ENCODE measurements around the gene KSR1. TPM values are rescaled to one million over a fixed set of nuclear protein-coding genes. Genes with fewer than 3 reads are reported as not detected.
"Not testable (repeated sequence)": the region's sequence is repeated elsewhere in the genome, so short reads cannot be mapped to it uniquely, and the experiment has no call there.

Gene KSR1
- total RNA-seq, 2 donors from 2014 or later, result 33.7 to 46.3 TPM

GRCh38 chr17:27627514-27627913, 171.3 kb downstream of the KSR1 start:
- H3K36me3 Mint-ChIP-seq (ENCODE audit: low read depth), result peaks cover 17% of the 10 kb centered on the region
- whole genome bisulfite sequencing, 2 experiments (ENCODE audit: insufficient coverage in 1 of 2, insufficient read length in 1 of 2), result 90 to 93% methylated on average over 8 to 10 of the region's 10 CpGs
- no peaks in the 10 kb centered on the region for H3K9me3 Mint-ChIP-seq
- no peak overlapping the region for H3K27ac Mint-ChIP-seq
- Histone ChIP-seq H3K9ac (ENCODE audit: extremely low read depth, low read length, poor library complexity, severe bottlenecking) (no peak overlapping the region), H3K9me3 (ENCODE audit: control insufficient read depth, low read length) (no peaks in the 10 kb centered on the region), H3K4me3 (ENCODE audit: low read length) (no peak overlapping the region), H3K4me1 (ENCODE audit: control insufficient read depth, insufficient read depth, low read length) (no peaks in the 10 kb centered on the region), H3K27ac (ENCODE audit: low read depth, low read length) (no peak overlapping the region), H3K36me3 (ENCODE audit: control insufficient read depth, insufficient read depth, low read length) (peaks cover 14% of the 10 kb centered on the region), H3K27me3 (ENCODE audit: control insufficient read depth, insufficient read depth, low read length, poor library complexity, severe bottlenecking) (no peaks in the 10 kb centered on the region)
- no peaks in the 10 kb centered on the region for H3K27me3 Mint-ChIP-seq (ENCODE audit: insufficient read depth)
- H3K4me1 Mint-ChIP-seq, result peaks cover 10% of the 10 kb centered on the region
- no peak overlapping the region for H3K4me3 Mint-ChIP-seq
- no peak for TF ChIP-seq CTCF (conservative IDR thresholded peaks at IDR 0.05)
- no peak for DNase-seq

- Mint-ChIP-seq H3K9me3 (no peaks in the 10 kb centered on the region), H3K4me1 (peaks cover 10% of the 10 kb centered on the region), H3K27me3 (ENCODE audit: insufficient read depth) (no peaks in the 10 kb centered on the region), H3K4me3 (no peak overlapping the region), H3K27ac (no peak overlapping the region), H3K36me3 (ENCODE audit: low read depth) (peaks cover 11% of the 10 kb centered on the region)
- Histone ChIP-seq H3K36me3 (ENCODE audit: control insufficient read depth, insufficient read depth, low read length) (peaks cover 6% of the 10 kb centered on the region), H3K9me3 (ENCODE audit: control insufficient read depth, low read length) (no peaks in the 10 kb centered on the region), H3K27ac (ENCODE audit: low read depth, low read length) (no peak overlapping the region), H3K4me3 (ENCODE audit: low read length) (no peak overlapping the region), H3K27me3 (ENCODE audit: control insufficient read depth, insufficient read depth, low read length, poor library complexity, severe bottlenecking) (no peaks in the 10 kb centered on the region), H3K9ac (ENCODE audit: extremely low read depth, low read length, poor library complexity, severe bottlenecking) (no peak overlapping the region), H3K4me1 (ENCODE audit: control insufficient read depth, insufficient read depth, low read length) (no peaks in the 10 kb centered on the region)
- 93 to 95% methylated on average over 5 of the region's 5 CpGs for WGBS, 2 experiments (ENCODE audit: insufficient coverage in 1 of 2, insufficient read length in 1 of 2)
- no peak for TF ChIP-seq CTCF (conservative IDR thresholded peaks at IDR 0.05)
- DNase-seq, result no peak
Observed at GRCh38 chr17:27628376-27628775, 172.1 kb downstream of the KSR1 start.

GRCh38 chr17:27629260-27629659, 173.0 kb downstream of the KSR1 start:
- not testable (repeated sequence) for H3K9ac ChIP-seq (ENCODE audit: extremely low read depth, low read length, poor library complexity, severe bottlenecking); H3K4me3 Mint-ChIP-seq; H3K27me3 Mint-ChIP-seq (ENCODE audit: insufficient read depth); DNase-seq; H3K4me1 Mint-ChIP-seq; H3K27me3 ChIP-seq (ENCODE audit: control insufficient read depth, insufficient read depth, low read length, poor library complexity, severe bottlenecking); H3K27ac Mint-ChIP-seq; H3K27ac ChIP-seq (ENCODE audit: low read depth, low read length); H3K9me3 ChIP-seq (ENCODE audit: control insufficient read depth, low read length); H3K36me3 Mint-ChIP-seq (ENCODE audit: low read depth); H3K4me1 ChIP-seq (ENCODE audit: control insufficient read depth, insufficient read depth, low read length); H3K9me3 Mint-ChIP-seq; H3K4me3 ChIP-seq (ENCODE audit: low read length); H3K36me3 ChIP-seq (ENCODE audit: control insufficient read depth, insufficient read depth, low read length)
- 89% methylated on average over 3 of the region's 3 CpGs; no CpG with 5 or more reads in 1 of the 2 experiments for WGBS, 2 experiments (ENCODE audit: insufficient coverage in 1 of 2, insufficient read length in 1 of 2)
